ENCODE results near the gene TMEM132C. TPM values are rescaled to one million over a fixed set of nuclear protein-coding genes. Genes with fewer than 3 reads are reported as not detected.

Gene TMEM132C
- total and polyA plus RNA-seq, 2 donors (not counting 3 experiments of a cell fraction or from before 2014, with no cell fraction given) = not detected

GRCh38 chr12:128312661-128313060 lies 45.7 kb downstream of the TMEM132C start:
- dilution Hi-C loops (cut with MboI; ENCODE audit: extremely low pct_ligation_motif_present, low sequenced_read_pairs) = no loop called here
- no peak for DNase-seq (ENCODE audit: low read depth, low spot score)
- CTCF ChIA-PET = no interaction called here

GRCh38 chr12:128313931-128314330 lies 47.0 kb downstream of the TMEM132C start:
- TF ChIP-seq FOS (IDR thresholded peaks at IDR 0.05; ENCODE audit: borderline replicate concordance, insufficient read depth, low read length) (no peak), MAX (IDR thresholded peaks at IDR 0.05; ENCODE audit: insufficient read depth, insufficient read length) (no peak), CTCF (IDR thresholded peaks at IDR 0.05; ENCODE audit: extremely low read depth in 1 of 2, insufficient read depth in 1 of 2, low read depth in 1 of 2, low read length in 2 of 2) (no peak), GATA2 (IDR thresholded peaks at IDR 0.05; ENCODE audit: insufficient read depth, insufficient read length, low read depth, low read length) (no peak), POLR2A (IDR thresholded peaks at IDR 0.05; ENCODE audit: low read depth, low read length) (no peak), EZH2 (IDR thresholded peaks at IDR 0.05; ENCODE audit: borderline replicate concordance, low read depth, low read length, severe bottlenecking) (no peak), JUN (IDR thresholded peaks at IDR 0.05; ENCODE audit: borderline replicate concordance, insufficient read depth, insufficient read length, low read depth) (no peak), MYC (IDR thresholded peaks at IDR 0.05; ENCODE audit: low read depth, low read length) (no peak), POLR2AphosphoS5 (IDR thresholded peaks at IDR 0.05; ENCODE audit: insufficient read depth, low read depth, low read length) (no peak)
- H3K4me3 ChIP-seq (replicated peaks in 1 of 3; ENCODE audit: insufficient read depth in 1 of 3, low read depth in 1 of 3, low read length in 3 of 3) = no peak overlapping the region
- H3K27me3 ChIP-seq (ENCODE audit: control insufficient read depth in 2 of 2, insufficient read depth in 2 of 2, low read length in 2 of 2) = no peaks in the 10 kb centered on the region
- no peak overlapping the region for H3K4me2 ChIP-seq (ENCODE audit: insufficient read depth, low read length)
- CTCF ChIA-PET = no interaction called here
- H2AFZ ChIP-seq (ENCODE audit: low read depth, low read length) = no peak overlapping the region
- H3K4me1 ChIP-seq (ENCODE audit: control insufficient read depth, extremely low read depth, insufficient read depth, low read length) = no peaks in the 10 kb centered on the region
- intact Hi-C loops (cut with micrococcal nuclease) (no loop called here), dilution Hi-C loops (cut with MboI; ENCODE audit: extremely low pct_ligation_motif_present, low sequenced_read_pairs) (no loop called here)
- no peaks in the 10 kb centered on the region for H3K79me2 ChIP-seq (ENCODE audit: control insufficient read depth, insufficient read depth, low read length)
- FAIRE-seq = no peak
- BruUV-seq (replicated peaks) = no TSS peak
- H4K20me1 ChIP-seq (replicated peaks; ENCODE audit: control insufficient read depth, extremely low read depth, insufficient read depth, low read length) = no peaks in the 10 kb centered on the region
- H3K9me3 ChIP-seq (replicated peaks; ENCODE audit: control insufficient read depth, insufficient read depth, low read length) = peaks cover 9% of the 10 kb centered on the region
- no peaks in the 10 kb centered on the region for H3K9me1 ChIP-seq (replicated peaks; ENCODE audit: control insufficient read depth, extremely low read depth, insufficient read depth, low read length)
- POLR2A ChIA-PET = no interaction called here
- no peak overlapping the region for H3K27ac ChIP-seq (ENCODE audit: insufficient read depth, low read depth, low read length)
- no peak overlapping the region for H3K9ac ChIP-seq (replicated peaks; ENCODE audit: extremely low read depth, insufficient read depth, low read length)
- no peak for DNase-seq (ENCODE audit: low read depth, low spot score)
- H3K36me3 ChIP-seq (ENCODE audit: control insufficient read depth in 2 of 2, extremely low read depth in 1 of 2, insufficient read depth in 2 of 2, low read length in 2 of 2) = no peaks in the 10 kb centered on the region

More at GRCh38 chr12:128312661-128313060, 45.7 kb downstream of the TMEM132C start:
- FAIRE-seq = no peak
- TF ChIP-seq POLR2AphosphoS5 (IDR thresholded peaks at IDR 0.05; ENCODE audit: insufficient read depth, low read depth, low read length) (no peak), POLR2A (IDR thresholded peaks at IDR 0.05; ENCODE audit: low read depth, low read length) (no peak)
- Histone ChIP-seq H4K20me1 (replicated peaks; ENCODE audit: control insufficient read depth, extremely low read depth, insufficient read depth, low read length) (no peaks in the 10 kb centered on the region), H3K9ac (replicated peaks; ENCODE audit: extremely low read depth, insufficient read depth, low read length) (no peak overlapping the region), H2AFZ (ENCODE audit: low read depth, low read length) (no peak overlapping the region), H3K27me3 (ENCODE audit: control insufficient read depth in 2 of 2, insufficient read depth in 2 of 2, low read length in 2 of 2) (no peaks in the 10 kb centered on the region), H3K36me3 (ENCODE audit: control insufficient read depth in 2 of 2, extremely low read depth in 1 of 2, insufficient read depth in 2 of 2, low read length in 2 of 2) (no peaks in the 10 kb centered on the region), H3K4me2 (ENCODE audit: insufficient read depth, low read length) (no peak overlapping the region), H3K9me3 (replicated peaks; ENCODE audit: control insufficient read depth, insufficient read depth, low read length) (peaks cover 11% of the 10 kb centered on the region), H3K9me1 (replicated peaks; ENCODE audit: control insufficient read depth, extremely low read depth, insufficient read depth, low read length) (no peaks in the 10 kb centered on the region), H3K27ac (ENCODE audit: insufficient read depth, low read depth, low read length) (no peak overlapping the region), H3K79me2 (ENCODE audit: control insufficient read depth, insufficient read depth, low read length) (no peaks in the 10 kb centered on the region), H3K4me1 (ENCODE audit: control insufficient read depth, extremely low read depth, insufficient read depth, low read length) (no peaks in the 10 kb centered on the region), H3K4me3 (replicated peaks in 1 of 3; ENCODE audit: insufficient read depth in 1 of 3, low read depth in 1 of 3, low read length in 3 of 3) (no peak overlapping the region)
- POLR2A ChIA-PET = no interaction called here
- intact Hi-C loops (cut with micrococcal nuclease) = no loop called here
- BruUV-seq (replicated peaks) = no TSS peak

All from endothelial cell of umbilical vein (primary cell).